KBM-7 (cell line): ENCODE measurements around the gene RPRML.

ENCODE experiments used
- DNase-seq: peaks from one replicate; pipeline ENCODE4 v3.0.0-alpha.2; 2015
- in situ Hi-C: fragments of 300-500 bp; cut with MboI; formaldehyde crosslinking; loops from 2 replicates; pipeline ENCODE4 v1.14.3; 2020; ENCODE audit warnings: low sequenced_read_pairs, low pct_unique_long_range_greater_than_20kb, mixed read lengths

RPRML gene

GRCh38 chr17:46950342-46950996, 28.6 kb downstream of the RPRML start:
- in situ Hi-C loops: no loop called here
- DNase-seq: no peak

- in situ Hi-C loops: no loop called here
- DNase-seq: no peak
Observed at GRCh38 chr17:46949291-46950174, 29.5 kb downstream of the RPRML start.

DNA sequence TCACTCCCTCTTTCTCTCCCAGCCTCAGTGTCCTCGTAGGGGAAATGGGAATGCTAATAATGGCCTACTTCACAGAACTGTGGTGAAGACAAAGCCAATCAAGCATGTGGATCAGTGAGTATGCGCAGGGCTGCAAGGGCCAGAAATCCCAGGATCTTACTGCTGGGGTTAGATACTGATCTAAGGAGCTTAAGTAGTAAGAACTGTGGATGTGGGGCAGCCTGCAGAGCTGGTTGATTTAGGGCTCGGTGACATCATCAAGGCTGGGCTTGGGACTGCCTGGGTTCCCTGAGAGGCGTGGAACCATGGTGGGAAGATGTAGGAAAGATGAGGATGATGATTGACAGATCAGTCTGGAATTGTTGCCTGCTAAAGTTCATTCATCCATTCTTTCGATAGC, 30.5 kb downstream of the RPRML start:
- in situ Hi-C loops: no loop called here

GRCh38 chr17:46947216-46947615, 31.8 kb downstream of the RPRML start:
- in situ Hi-C loops: no loop called here
- DNase-seq: no peak

More for the DNA sequence above, 30.5 kb downstream of the RPRML start:
- DNase-seq: no peak

DNA sequence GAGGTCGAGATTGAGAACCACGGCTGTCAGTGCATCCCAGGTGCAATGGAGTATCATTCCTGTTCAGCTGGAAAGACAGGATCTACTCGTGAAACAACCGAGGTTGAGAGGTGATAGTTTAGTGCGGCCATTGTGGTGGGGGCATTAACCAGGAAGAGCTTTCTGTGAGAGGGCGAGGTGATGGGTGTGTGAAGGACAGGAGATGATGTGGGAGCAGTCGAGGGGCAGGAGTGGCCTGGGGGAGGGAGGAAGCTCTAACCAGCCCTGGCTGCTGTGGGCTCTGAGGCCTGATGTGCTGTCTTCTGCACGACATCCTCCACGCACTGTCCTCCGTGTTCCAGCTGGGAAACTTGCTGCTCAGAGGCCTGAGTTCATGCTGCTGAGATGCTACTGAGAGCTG, 34.1 kb downstream of the RPRML start:
- in situ Hi-C loops: no loop called here
- no peak for DNase-seq

GRCh38 chr17:46943501-46944393, 35.3 kb downstream of the RPRML start:
- in situ Hi-C loops: no loop called here
- DNase-seq: no peak

GRCh38 chr17:46943218-46943500, 35.9 kb downstream of the RPRML start:
- in situ Hi-C loops: no loop called here
- DNase-seq: no peak

- peak; percentile 78 for DNase-seq
- in situ Hi-C loops: no loop called here
Observed at GRCh38 chr17:46942441-46943217, 36.4 kb downstream of the RPRML start.

DNA sequence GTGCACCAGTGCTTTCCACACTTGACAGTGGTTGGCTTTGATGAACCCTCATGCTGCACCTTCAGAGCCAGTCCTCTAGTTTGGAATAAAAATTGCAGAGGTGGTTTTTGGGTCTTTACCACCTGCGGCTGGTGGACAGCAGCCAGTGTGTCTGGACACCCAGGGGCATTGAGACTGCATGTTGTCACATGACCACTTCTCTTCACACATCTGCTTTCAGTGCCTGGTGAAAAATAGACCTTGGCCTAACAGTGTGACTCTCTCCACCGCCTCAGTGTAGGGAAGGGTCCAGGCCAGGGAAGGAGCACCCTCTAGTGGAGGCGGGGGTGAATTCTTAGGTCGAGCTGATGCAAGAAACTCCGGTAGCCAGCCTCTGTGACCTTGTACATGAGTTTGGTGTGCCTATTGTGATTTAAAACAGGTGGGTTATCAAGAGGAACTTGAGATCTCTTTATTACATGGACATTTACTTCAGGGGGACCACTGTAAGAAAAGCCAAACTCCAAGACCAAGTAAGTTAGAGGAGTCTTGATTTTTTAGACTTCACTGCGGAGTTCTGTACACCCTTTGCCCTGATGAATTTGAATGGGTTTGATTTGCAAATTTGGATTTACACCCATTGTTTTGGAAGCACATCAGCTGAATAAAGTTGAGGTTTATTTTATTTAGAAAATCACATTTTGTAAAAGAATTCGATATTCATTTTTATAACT, 38.2 kb downstream of the RPRML start:
- in situ Hi-C loops: no loop called here
- peak; percentile 83 for DNase-seq

DNA sequence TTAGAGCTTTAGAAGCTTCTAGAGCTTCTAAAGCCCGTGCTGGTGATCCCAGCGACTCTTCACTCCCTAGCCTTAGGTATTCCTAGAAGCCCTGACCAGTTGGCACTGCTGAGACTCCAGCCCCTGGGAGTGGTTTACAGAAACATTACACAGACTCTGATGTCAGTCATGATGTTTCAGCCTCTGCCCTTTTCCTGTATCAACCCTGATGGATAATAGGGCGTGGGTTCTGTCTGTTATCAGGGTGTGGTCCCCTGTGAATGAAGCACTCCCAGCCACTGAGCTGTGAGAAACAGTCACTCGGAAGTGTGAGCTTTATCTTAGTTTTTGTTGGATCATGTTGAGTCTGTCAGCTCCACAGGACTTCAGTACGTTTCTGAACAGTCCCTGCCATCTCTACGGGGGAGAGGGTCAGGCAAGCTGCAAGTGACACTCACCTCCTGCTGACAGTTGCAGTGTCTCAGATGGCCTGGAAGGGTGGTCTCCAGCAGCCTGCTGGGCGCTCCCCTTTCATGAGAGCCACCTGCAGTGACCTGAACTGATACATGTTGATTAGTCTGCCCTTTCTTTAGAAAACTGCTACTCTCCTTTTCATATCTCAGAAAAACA, 43.3 kb downstream of the RPRML start:
- DNase-seq: no peak
- in situ Hi-C loops: loop anchor here (10.0 kb wide), 1 partner anchor 81 kb away; the partner anchor contains the start of gene WNT9B

DNA sequence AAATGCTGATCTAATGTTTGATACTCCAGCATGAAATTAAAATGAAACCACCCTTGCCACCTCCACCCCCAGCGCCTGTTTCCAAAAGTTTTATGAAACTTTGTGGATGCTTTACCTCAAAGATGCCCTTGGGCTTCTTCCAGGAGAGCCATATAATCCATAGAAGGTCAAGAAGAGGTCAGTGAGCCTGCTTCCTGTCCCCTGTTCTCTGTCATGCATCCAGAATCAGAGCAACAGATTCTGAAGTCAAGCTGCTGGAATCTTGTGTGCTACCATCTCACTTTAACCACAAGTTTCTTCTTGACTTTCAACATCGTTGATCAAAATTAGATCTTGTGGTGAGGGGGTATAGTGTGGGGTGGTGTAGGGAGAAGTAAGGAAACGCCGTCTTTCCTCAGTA, 47.5 kb downstream of the RPRML start:
- DNase-seq: no peak
- in situ Hi-C loops: loop anchor here (10.0 kb wide), 1 partner anchor 77 kb away; the partner anchor contains the start of gene WNT9B

GRCh38 chr17:46930051-46930450, 49.0 kb downstream of the RPRML start:
- DNase-seq: no peak
- in situ Hi-C loops: loop anchor here (10.0 kb wide), 1 partner anchor 75 kb away; the partner anchor contains the start of gene WNT9B

- no peak for DNase-seq
- in situ Hi-C loops: no loop called here
Observed at GRCh38 chr17:46929413-46929812, 49.6 kb downstream of the RPRML start.

- DNase-seq: no peak
- in situ Hi-C loops: no loop called here
Observed at GRCh38 chr17:46928467-46929261, 50.4 kb downstream of the RPRML start.
